Measurements from ENCODE around the gene COX4I2.
"Not testable (repeated sequence)": the region's sequence is repeated elsewhere in the genome, so short reads cannot be mapped to it uniquely, and the experiment has no call there.

The COX4I2 gene

GRCh38 chr20:31606804-31607639 is 30.7 kb upstream of the COX4I2 start:
- no peak overlapping the region for H3K4me3 ChIP-seq (ENCODE audit: low read length)
- DNase-seq (ENCODE audit: low read depth, low spot score): no peak

- no peak overlapping the region for H3K4me3 ChIP-seq (ENCODE audit: low read length)
- DNase-seq (ENCODE audit: low read depth, low spot score): no peak
Observed at GRCh38 chr20:31607640-31608250, 30.0 kb upstream of the COX4I2 start.

GRCh38 chr20:31608251-31608945 is 29.3 kb upstream of the COX4I2 start:
- DNase-seq (ENCODE audit: low read depth, low spot score): no peak
- no peak overlapping the region for H3K4me3 ChIP-seq (ENCODE audit: low read length)

- not testable (repeated sequence) for H3K4me3 ChIP-seq (ENCODE audit: low read length); DNase-seq (ENCODE audit: low read depth, low spot score)
Observed at GRCh38 chr20:31612271-31612640, 25.5 kb upstream of the COX4I2 start.

- DNase-seq (ENCODE audit: low read depth, low spot score): no peak
- no peak overlapping the region for H3K4me3 ChIP-seq (ENCODE audit: low read length)
Observed at GRCh38 chr20:31615416-31615815, 22.3 kb upstream of the COX4I2 start.

- H3K4me3 ChIP-seq (ENCODE audit: low read length): no peak overlapping the region
- DNase-seq (ENCODE audit: low read depth, low spot score): no peak
Observed at GRCh38 chr20:31617432-31618104, 20.1 kb upstream of the COX4I2 start.

- no peak for DNase-seq (ENCODE audit: low read depth, low spot score)
- no peak overlapping the region for H3K4me3 ChIP-seq (ENCODE audit: low read length)
Observed at GRCh38 chr20:31620246-31620645, 17.5 kb upstream of the COX4I2 start.

- not testable (repeated sequence) for H3K4me3 ChIP-seq (ENCODE audit: low read length); DNase-seq (ENCODE audit: low read depth, low spot score)
Observed at GRCh38 chr20:31623123-31623505, 14.6 kb upstream of the COX4I2 start.

GRCh38 chr20:31626534-31626933 is 11.2 kb upstream of the COX4I2 start:
- H3K4me3 ChIP-seq (ENCODE audit: low read length); DNase-seq (ENCODE audit: low read depth, low spot score): not testable (repeated sequence)

- DNase-seq (ENCODE audit: low read depth, low spot score); H3K4me3 ChIP-seq (ENCODE audit: low read length): not testable (repeated sequence)
Observed at GRCh38 chr20:31628057-31628456, 9.7 kb upstream of the COX4I2 start.

GRCh38 chr20:31630187-31630790 is 7.4 kb upstream of the COX4I2 start:
- no peak for DNase-seq (ENCODE audit: low read depth, low spot score)
- H3K4me3 ChIP-seq (ENCODE audit: low read length): no peak overlapping the region

GRCh38 chr20:31632548-31633338 is 5.0 kb upstream of the COX4I2 start:
- no peak for DNase-seq (ENCODE audit: low read depth, low spot score)
- H3K4me3 ChIP-seq (ENCODE audit: low read length): no peak overlapping the region

GRCh38 chr20:31633339-31633914 is 4.3 kb upstream of the COX4I2 start:
- DNase-seq (ENCODE audit: low read depth, low spot score): no peak
- no peak overlapping the region for H3K4me3 ChIP-seq (ENCODE audit: low read length)

- H3K4me3 ChIP-seq (ENCODE audit: low read length): no peak overlapping the region
Observed at GRCh38 chr20:31638317-31638716, 605 bp downstream of the COX4I2 start.

GRCh38 chr20:31638816-31639215 is 1.1 kb downstream of the COX4I2 start:
- DNase-seq (ENCODE audit: low read depth, low spot score): no peak
- H3K4me3 ChIP-seq (ENCODE audit: low read length): no peak overlapping the region

More at GRCh38 chr20:31638317-31638716, 605 bp downstream of the COX4I2 start:
- no peak for DNase-seq (ENCODE audit: low read depth, low spot score)

GRCh38 chr20:31640259-31640658 is 2.5 kb downstream of the COX4I2 start:
- no peak overlapping the region for H3K4me3 ChIP-seq (ENCODE audit: low read length)
- DNase-seq (ENCODE audit: low read depth, low spot score): no peak

- peak; percentile 30 for DNase-seq (ENCODE audit: low read depth, low spot score)
- H3K4me3 ChIP-seq (ENCODE audit: low read length): no peak overlapping the region
Observed at GRCh38 chr20:31641391-31641790, 3.7 kb downstream of the COX4I2 start.

- no peak overlapping the region for H3K4me3 ChIP-seq (ENCODE audit: low read length)
- DNase-seq (ENCODE audit: low read depth, low spot score): peak; percentile 64
Observed at GRCh38 chr20:31642837-31643236, 5.1 kb downstream of the COX4I2 start.
